HG02798 (cell line): ENCODE measurements around the gene SMAP1.

Experiments used
- ATAC-seq: cut with Tn5 transposase; IDR thresholded peaks from one replicate; pipeline ENCODE4 v1.9.1; 2021; ENCODE audit warnings: mild to moderate bottlenecking; ENCODE audit not compliant: unreplicated experiment, poor library complexity

Gene SMAP1

GRCh38 chr6:70667711-70668498, at the start of gene SMAP1:
Gene SMAP1 (plus strand): TSS chr6:70667883. CDS start chr6:70668024, 141 bp downstream.
- peak; percentile 93 for ATAC-seq

GRCh38 chr6:70620746-70621145, 46.9 kb upstream of the SMAP1 start:
- ATAC-seq, result no peak

GRCh38 chr6:70622461-70622860, 45.2 kb upstream of the SMAP1 start:
- no peak for ATAC-seq

GRCh38 chr6:70625436-70625835, 42.2 kb upstream of the SMAP1 start:
- no peak for ATAC-seq

- no peak for ATAC-seq
These were observed 40.0 kb upstream of the SMAP1 start for GRCh38 chr6:70627500-70628254.

GRCh38 chr6:70629929-70630328, 37.8 kb upstream of the SMAP1 start:
- ATAC-seq, result no peak

GRCh38 chr6:70633870-70634269, 33.8 kb upstream of the SMAP1 start:
- no peak for ATAC-seq

- no peak for ATAC-seq
These were observed 31.1 kb upstream of the SMAP1 start for GRCh38 chr6:70636596-70636995.

- ATAC-seq, result no peak
These were observed 29.2 kb upstream of the SMAP1 start for GRCh38 chr6:70638468-70638867.

- ATAC-seq, result peak; percentile 42
These were observed 16.3 kb upstream of the SMAP1 start for GRCh38 chr6:70651326-70651905.

- ATAC-seq, result no peak
These were observed 15.5 kb upstream of the SMAP1 start for GRCh38 chr6:70652216-70652615.

GRCh38 chr6:70657706-70658105, 10.0 kb upstream of the SMAP1 start:
- no peak for ATAC-seq

- no peak for ATAC-seq
These were observed 3.7 kb upstream of the SMAP1 start for GRCh38 chr6:70663881-70664466.

- no peak for ATAC-seq
These were observed 977 bp upstream of the SMAP1 start for GRCh38 chr6:70666706-70667105.

GRCh38 chr6:70667256-70667710, 400 bp upstream of the SMAP1 start:
- no peak for ATAC-seq

- no peak for ATAC-seq
These were observed 773 bp downstream of the SMAP1 start for GRCh38 chr6:70668499-70668812.

- ATAC-seq, result no peak
These were observed 1.4 kb downstream of the SMAP1 start for GRCh38 chr6:70669133-70669532.

GRCh38 chr6:70672549-70672948, 4.9 kb downstream of the SMAP1 start:
- no peak for ATAC-seq

GRCh38 chr6:70673054-70673453, 5.4 kb downstream of the SMAP1 start:
- no peak for ATAC-seq

- ATAC-seq, result no peak
These were observed 5.9 kb downstream of the SMAP1 start for GRCh38 chr6:70673601-70674000.

- no peak for ATAC-seq
These were observed 8.1 kb downstream of the SMAP1 start for GRCh38 chr6:70675822-70676221.
